GM11168 (cell line): ENCODE measurements around the gene PPP1CA.

ENCODE experiments used
- in situ Hi-C: fragments of 300-500 bp; cut with MboI; formaldehyde crosslinking; loops from one replicate; pipeline ENCODE4 v1.12.0; 2022; ENCODE audit warnings: low sequenced_read_pairs; ENCODE audit not compliant: unreplicated experiment

PPP1CA gene

GRCh38 chr11:67372993-67373647 is 28.5 kb downstream of the PPP1CA start, which contains the start of gene CLCF1:
Gene CLCF1, minus strand, starts transcription at chr11:67373598. Its CDS starts 59 bp downstream, at chr11:67373539.
- in situ Hi-C loops, result no loop called here

GRCh38 chr11:67372321-67372992 is 29.2 kb downstream of the PPP1CA start:
- in situ Hi-C loops, result no loop called here

- in situ Hi-C loops, result no loop called here
These were observed 29.7 kb downstream of the PPP1CA start for GRCh38 chr11:67371911-67372320.

- in situ Hi-C loops, result no loop called here
These were observed 30.3 kb downstream of the PPP1CA start for GRCh38 chr11:67371189-67371910.

GRCh38 chr11:67370351-67371076 is 31.1 kb downstream of the PPP1CA start:
- in situ Hi-C loops, result no loop called here

- in situ Hi-C loops, result no loop called here
These were observed 31.8 kb downstream of the PPP1CA start for GRCh38 chr11:67369801-67370284.

GRCh38 chr11:67369275-67369674 is 32.4 kb downstream of the PPP1CA start:
- in situ Hi-C loops, result no loop called here

- in situ Hi-C loops, result no loop called here
These were observed 33.0 kb downstream of the PPP1CA start for GRCh38 chr11:67368621-67369020.

GRCh38 chr11:67367761-67368227 is 33.9 kb downstream of the PPP1CA start:
- in situ Hi-C loops, result no loop called here

- in situ Hi-C loops, result no loop called here
These were observed 34.5 kb downstream of the PPP1CA start for GRCh38 chr11:67366961-67367760.

- in situ Hi-C loops, result no loop called here
These were observed 35.1 kb downstream of the PPP1CA start for GRCh38 chr11:67366546-67366945.

GRCh38 chr11:67365736-67366444 is 35.8 kb downstream of the PPP1CA start:
- in situ Hi-C loops, result no loop called here

GRCh38 chr11:67364783-67365722 is 36.6 kb downstream of the PPP1CA start:
- in situ Hi-C loops, result no loop called here

- in situ Hi-C loops, result no loop called here
These were observed 37.5 kb downstream of the PPP1CA start for GRCh38 chr11:67364169-67364568.

GRCh38 chr11:67357831-67358670 is 43.6 kb downstream of the PPP1CA start:
- in situ Hi-C loops, result no loop called here

GRCh38 chr11:67356864-67357561 is 44.6 kb downstream of the PPP1CA start:
- in situ Hi-C loops, result no loop called here
